ENCODE results near the gene PTPRD. TPM values are rescaled to one million over a fixed set of nuclear protein-coding genes. Genes with fewer than 3 reads are reported as not detected.

PTPRD gene
- total RNA-seq, 2 experiments from 2014 or later = not detected

DNA sequence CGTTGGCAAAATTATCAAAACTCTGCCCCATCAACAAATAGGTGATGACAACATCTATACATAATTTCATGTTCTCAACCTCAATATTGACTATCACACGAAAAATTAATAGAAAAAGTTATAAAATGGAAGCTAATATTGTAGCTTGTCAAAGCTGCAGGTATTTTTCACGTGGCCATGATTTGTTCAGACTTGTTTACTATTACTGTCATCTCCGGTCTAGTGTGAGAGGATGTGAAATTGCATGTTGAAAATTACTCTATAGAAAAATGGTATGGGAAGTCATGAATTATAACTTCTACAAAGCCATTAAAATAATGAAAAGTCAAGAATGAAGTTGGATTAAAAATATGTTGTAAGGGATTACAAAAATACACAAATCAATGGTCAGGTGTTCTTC is 385.8 kb downstream of the PTPRD start:
- ChIA-PET POLR2A (no interaction called here), CTCF (no interaction called here)
- Mint-ChIP-seq H3K27me3 (ENCODE audit: low read depth) (no peaks in the 10 kb centered on the region), H3K4me1 (ENCODE audit: low read depth) (no peaks in the 10 kb centered on the region), H3K9me3 (ENCODE audit: insufficient read depth) (peaks cover 7% of the 10 kb centered on the region), H3K36me3 (ENCODE audit: low read depth) (no peaks in the 10 kb centered on the region), H3K4me3 (no peak overlapping the region), H3K27ac (no peak overlapping the region)
- DNase-seq (no peak), ATAC-seq (no peak)

DNA sequence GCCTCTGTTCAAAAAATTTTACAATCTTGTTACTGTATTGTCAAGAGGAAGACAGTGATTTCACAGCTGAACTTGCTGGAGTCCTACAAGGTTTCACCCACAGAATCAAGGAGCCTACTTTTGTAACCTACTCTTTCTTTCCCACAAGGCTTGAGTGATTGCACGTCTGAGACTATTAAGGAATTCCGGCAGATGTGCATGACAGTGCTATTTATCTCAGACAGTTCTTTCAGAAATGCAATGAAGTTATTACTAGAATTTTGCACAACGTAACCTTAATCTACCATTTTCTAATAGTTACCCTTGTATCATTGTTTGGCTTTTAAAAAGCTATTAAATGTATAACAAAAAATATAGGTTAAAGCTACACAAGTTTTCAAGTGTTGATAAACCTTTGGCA is 400.1 kb downstream of the PTPRD start:
- no peak overlapping the region for H3K27ac Mint-ChIP-seq
- H3K4me1 Mint-ChIP-seq (ENCODE audit: low read depth) = no peaks in the 10 kb centered on the region
- H3K36me3 Mint-ChIP-seq (ENCODE audit: low read depth) = no peaks in the 10 kb centered on the region
- no peak for DNase-seq
- H3K27me3 Mint-ChIP-seq (ENCODE audit: low read depth) = no peaks in the 10 kb centered on the region
- CTCF ChIA-PET = no interaction called here
- H3K4me3 Mint-ChIP-seq = no peak overlapping the region
- ATAC-seq = no peak
- POLR2A ChIA-PET = no interaction called here
- H3K9me3 Mint-ChIP-seq (ENCODE audit: insufficient read depth) = no peaks in the 10 kb centered on the region

DNA sequence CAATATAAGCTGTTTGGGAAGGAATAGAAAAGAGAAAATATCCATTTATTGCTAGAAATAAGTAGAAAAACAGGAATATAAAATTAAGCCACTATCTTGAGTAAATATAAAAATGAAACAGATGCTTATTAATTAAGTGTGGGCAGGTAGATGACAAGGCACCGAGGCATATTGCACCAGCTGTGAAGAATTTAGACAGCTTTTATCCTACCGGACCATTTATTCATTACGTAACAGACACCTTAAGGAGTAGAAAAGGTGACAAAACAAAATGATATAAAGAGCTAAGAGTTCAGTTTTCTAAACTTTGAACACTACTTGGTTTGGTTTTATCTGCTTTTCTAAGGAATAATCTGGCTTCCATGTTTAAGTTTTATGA is 404.1 kb downstream of the PTPRD start:
- DNase-seq (no peak), ATAC-seq (no peak)
- no peaks in the 10 kb centered on the region for H3K9me3 Mint-ChIP-seq (ENCODE audit: insufficient read depth)
- no peak overlapping the region for H3K4me3 Mint-ChIP-seq
- H3K4me1 Mint-ChIP-seq (ENCODE audit: low read depth) = no peaks in the 10 kb centered on the region
- H3K27ac Mint-ChIP-seq = no peak overlapping the region
- H3K27me3 Mint-ChIP-seq (ENCODE audit: low read depth) = no peaks in the 10 kb centered on the region
- CTCF ChIA-PET = no interaction called here
- no peaks in the 10 kb centered on the region for H3K36me3 Mint-ChIP-seq (ENCODE audit: low read depth)
- POLR2A ChIA-PET = no interaction called here

DNA sequence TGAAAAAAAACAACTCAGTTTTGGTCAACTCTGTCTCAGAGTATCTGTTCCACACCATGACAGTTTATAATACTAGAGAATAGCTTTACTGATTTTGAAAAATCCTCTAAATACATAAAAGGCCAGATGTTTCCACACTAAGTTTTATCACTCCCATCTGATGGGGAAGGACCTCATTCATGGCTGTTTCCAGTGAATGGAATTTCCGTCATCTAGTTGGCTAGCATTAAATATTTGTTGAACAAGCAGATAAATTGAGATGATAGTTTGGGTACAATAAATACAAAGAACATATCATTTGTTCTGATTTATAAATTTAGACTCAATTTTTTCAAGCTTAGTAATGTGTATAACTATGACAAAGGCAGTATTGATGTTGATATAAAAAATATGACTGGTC is 408.5 kb downstream of the PTPRD start:
- DNase-seq (no peak), ATAC-seq (no peak)
- no peak overlapping the region for H3K4me3 Mint-ChIP-seq
- no peaks in the 10 kb centered on the region for H3K4me1 Mint-ChIP-seq (ENCODE audit: low read depth)
- H3K9me3 Mint-ChIP-seq (ENCODE audit: insufficient read depth) = no peaks in the 10 kb centered on the region
- no peak overlapping the region for H3K27ac Mint-ChIP-seq
- ChIA-PET CTCF (no interaction called here), POLR2A (no interaction called here)
- H3K36me3 Mint-ChIP-seq (ENCODE audit: low read depth) = no peaks in the 10 kb centered on the region
- no peaks in the 10 kb centered on the region for H3K27me3 Mint-ChIP-seq (ENCODE audit: low read depth)

DNA sequence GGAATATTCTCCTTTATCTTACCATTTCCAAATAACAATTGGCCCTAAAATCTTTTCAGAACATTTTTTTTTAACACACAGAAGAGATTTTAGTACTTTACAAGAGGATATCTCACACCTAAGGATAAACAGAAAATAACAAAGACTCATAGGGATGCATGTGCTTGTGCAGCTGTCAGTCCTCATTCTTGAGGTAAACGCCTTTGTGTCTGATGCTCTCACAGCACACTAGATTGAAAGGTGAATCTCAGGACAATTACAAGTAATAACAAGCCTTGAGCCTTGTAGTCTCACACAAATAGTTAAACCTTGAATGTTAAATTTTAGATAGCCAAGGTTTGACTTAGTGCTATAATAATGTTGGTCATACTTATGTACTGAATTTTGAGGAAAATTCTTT is 439.2 kb downstream of the PTPRD start:
- POLR2A ChIA-PET = no interaction called here
- Mint-ChIP-seq H3K4me3 (no peak overlapping the region), H3K27me3 (ENCODE audit: low read depth) (no peaks in the 10 kb centered on the region), H3K4me1 (ENCODE audit: low read depth) (no peaks in the 10 kb centered on the region), H3K9me3 (ENCODE audit: insufficient read depth) (no peaks in the 10 kb centered on the region), H3K36me3 (ENCODE audit: low read depth) (no peaks in the 10 kb centered on the region), H3K27ac (no peak overlapping the region)
- ATAC-seq = no peak
- CTCF ChIA-PET = no interaction called here
- DNase-seq = no peak

DNA sequence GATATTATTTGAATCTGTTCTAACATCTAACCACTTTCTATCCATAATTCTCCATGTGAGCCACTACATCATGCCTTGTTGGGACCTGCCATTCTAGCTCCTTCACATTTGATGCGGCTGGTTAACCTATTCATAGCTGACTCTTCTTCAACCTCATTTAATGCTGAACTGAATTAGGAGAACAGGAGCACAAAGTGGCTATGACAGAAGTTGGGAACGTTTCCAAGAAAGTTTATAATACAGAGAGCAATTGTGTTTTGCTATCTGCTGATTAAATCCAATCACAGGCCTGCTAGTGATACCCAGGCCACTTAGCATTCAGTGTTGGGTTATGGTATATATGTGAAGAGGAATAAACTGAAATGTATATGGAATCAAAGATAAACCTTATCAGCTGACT is 440.3 kb downstream of the PTPRD start:
- Mint-ChIP-seq H3K27ac (no peak overlapping the region), H3K9me3 (ENCODE audit: insufficient read depth) (no peaks in the 10 kb centered on the region), H3K4me3 (no peak overlapping the region), H3K36me3 (ENCODE audit: low read depth) (no peaks in the 10 kb centered on the region), H3K27me3 (ENCODE audit: low read depth) (no peaks in the 10 kb centered on the region), H3K4me1 (ENCODE audit: low read depth) (no peaks in the 10 kb centered on the region)
- DNase-seq (no peak), ATAC-seq (no peak)
- ChIA-PET POLR2A (no interaction called here), CTCF (no interaction called here)

DNA sequence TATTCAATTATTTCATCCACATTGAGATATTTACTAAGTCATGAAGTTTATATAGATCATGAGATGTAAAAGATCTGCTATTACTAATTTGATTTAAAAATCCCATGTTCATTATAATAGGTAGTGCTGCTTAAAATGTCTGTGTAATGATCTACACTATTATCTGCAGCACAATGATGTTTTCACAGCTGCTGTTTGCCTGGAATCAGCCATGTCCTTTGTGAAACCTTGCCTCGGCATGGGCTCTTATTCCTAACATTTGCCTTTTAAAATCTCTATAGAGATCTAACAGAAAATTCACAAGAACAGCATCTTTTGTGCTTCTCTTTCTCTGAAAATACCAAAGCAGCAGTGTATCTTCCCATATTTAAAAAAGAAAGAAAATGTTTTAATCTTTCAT is 444.6 kb downstream of the PTPRD start:
- Mint-ChIP-seq H3K9me3 (ENCODE audit: insufficient read depth) (no peaks in the 10 kb centered on the region), H3K36me3 (ENCODE audit: low read depth) (no peaks in the 10 kb centered on the region), H3K4me3 (no peak overlapping the region), H3K4me1 (ENCODE audit: low read depth) (no peaks in the 10 kb centered on the region), H3K27me3 (ENCODE audit: low read depth) (no peaks in the 10 kb centered on the region), H3K27ac (no peak overlapping the region)
- POLR2A ChIA-PET = no interaction called here
- ATAC-seq (no peak), DNase-seq (no peak)
- CTCF ChIA-PET = no interaction called here

DNA sequence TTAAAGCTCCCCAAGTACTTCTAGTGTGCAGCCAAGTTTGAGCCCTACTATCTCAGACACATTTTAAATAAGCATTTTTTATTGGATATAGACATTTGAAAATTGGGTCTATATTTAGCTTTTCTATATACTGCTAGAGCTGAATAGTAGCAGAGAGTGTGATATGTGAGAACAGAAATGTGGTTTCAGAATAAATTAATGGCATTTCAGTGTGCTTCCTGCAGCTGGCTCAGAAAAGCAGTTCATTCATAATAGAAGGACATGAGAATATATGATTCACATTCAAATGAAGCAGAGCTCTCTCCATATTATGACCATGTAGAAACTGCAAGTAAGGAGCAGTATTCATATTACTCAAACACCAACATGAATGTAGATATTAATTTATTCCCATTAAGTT is 464.0 kb downstream of the PTPRD start:
- no peak overlapping the region for H3K27ac Mint-ChIP-seq
- ATAC-seq (no peak), DNase-seq (no peak)
- H3K9me3 Mint-ChIP-seq (ENCODE audit: insufficient read depth) = peaks cover 3% of the 10 kb centered on the region
- H3K36me3 Mint-ChIP-seq (ENCODE audit: low read depth) = no peaks in the 10 kb centered on the region
- CTCF ChIA-PET = no interaction called here
- POLR2A ChIA-PET = no interaction called here
- H3K4me1 Mint-ChIP-seq (ENCODE audit: low read depth) = no peaks in the 10 kb centered on the region
- no peaks in the 10 kb centered on the region for H3K27me3 Mint-ChIP-seq (ENCODE audit: low read depth)
- H3K4me3 Mint-ChIP-seq = no peak overlapping the region

DNA sequence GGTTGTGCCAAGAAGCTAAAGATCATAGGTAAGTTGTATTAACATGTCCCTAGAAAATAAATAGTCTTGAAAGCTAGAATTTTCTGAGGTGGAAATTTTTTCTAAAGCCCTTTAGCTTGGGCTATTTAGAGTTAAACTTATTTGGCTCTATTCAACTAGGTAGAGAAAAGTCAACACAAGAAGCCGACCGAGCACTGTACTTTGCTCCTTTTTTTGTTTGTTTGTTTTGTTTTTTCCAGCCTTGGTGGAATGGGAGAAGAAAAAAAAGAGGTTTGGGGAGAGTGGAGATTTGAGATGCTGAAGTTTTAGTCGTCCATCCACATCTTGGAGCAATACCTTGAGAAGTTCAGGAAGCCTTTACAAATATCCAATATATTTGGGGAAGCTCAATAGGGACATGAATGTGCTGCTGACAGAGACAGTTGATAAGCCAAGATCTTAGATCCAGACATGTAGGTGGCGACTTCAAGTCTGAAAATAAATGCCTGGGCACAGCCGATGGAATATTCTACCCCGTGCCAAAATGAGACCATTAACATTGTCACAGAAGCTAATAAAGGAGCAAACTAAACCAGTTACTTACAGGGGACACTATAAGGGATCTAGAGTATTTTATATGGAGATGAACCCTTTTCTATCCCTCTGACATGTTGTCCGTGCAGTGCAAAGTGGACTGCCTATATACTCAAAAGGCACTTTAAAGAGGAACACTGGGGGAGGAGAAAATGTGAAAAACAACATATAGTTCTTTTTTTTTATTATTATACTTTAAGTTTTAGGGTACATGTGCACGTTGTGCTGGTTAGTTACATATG is 466.1 kb downstream of the PTPRD start:
- no peaks in the 10 kb centered on the region for H3K36me3 Mint-ChIP-seq (ENCODE audit: low read depth)
- H3K4me3 Mint-ChIP-seq = no peak overlapping the region
- H3K27me3 Mint-ChIP-seq (ENCODE audit: low read depth) = no peaks in the 10 kb centered on the region
- ATAC-seq (no peak), DNase-seq (no peak)
- H3K9me3 Mint-ChIP-seq (ENCODE audit: insufficient read depth) = peaks cover 2% of the 10 kb centered on the region
- CTCF ChIA-PET = no interaction called here
- no peaks in the 10 kb centered on the region for H3K4me1 Mint-ChIP-seq (ENCODE audit: low read depth)
- H3K27ac Mint-ChIP-seq = no peak overlapping the region
- POLR2A ChIA-PET = no interaction called here

DNA sequence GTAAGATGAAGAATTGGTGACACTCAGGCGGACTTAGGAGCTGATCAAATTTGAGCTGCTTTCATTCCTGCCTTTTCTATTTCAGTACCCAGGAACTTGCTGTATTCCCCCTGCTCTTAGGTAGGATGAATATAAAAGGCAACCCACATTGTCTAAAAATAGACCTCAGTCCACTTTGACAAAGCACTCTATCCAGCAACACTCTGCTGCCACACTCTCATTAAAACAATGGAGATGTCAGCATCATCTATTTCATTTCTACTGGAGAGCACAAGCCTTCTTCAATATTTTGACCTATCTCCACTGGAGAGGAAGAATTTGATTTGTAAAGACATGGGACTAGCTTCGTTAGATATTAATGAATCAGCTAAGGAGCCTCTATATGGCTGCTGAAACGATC is 468.4 kb downstream of the PTPRD start:
- DNase-seq (no peak), ATAC-seq (no peak)
- Mint-ChIP-seq H3K27ac (no peak overlapping the region), H3K4me1 (ENCODE audit: low read depth) (no peaks in the 10 kb centered on the region), H3K36me3 (ENCODE audit: low read depth) (no peaks in the 10 kb centered on the region), H3K4me3 (no peak overlapping the region), H3K9me3 (ENCODE audit: insufficient read depth) (peaks cover 8% of the 10 kb centered on the region), H3K27me3 (ENCODE audit: low read depth) (no peaks in the 10 kb centered on the region)
- ChIA-PET CTCF (no interaction called here), POLR2A (no interaction called here)

DNA sequence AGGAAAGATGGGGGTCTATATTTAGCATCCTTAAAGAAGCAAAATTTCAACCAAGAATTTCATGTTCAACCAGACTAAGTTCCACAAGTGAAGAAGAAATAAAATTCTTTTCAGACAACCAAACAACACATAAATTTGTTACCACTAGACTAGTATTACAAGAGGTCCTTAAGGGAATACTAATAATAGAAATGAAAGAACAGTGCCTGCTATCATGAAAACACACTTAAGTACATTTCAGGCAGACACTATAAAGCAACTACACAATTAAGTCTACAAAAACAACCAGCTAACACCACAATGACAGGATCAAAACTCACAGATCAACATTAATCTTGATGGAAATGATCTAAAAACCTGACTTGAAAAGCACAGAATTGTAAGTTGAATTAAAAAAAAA is 477.2 kb downstream of the PTPRD start:
- H3K4me1 Mint-ChIP-seq (ENCODE audit: low read depth) = no peaks in the 10 kb centered on the region
- CTCF ChIA-PET = no interaction called here
- POLR2A ChIA-PET = no interaction called here
- no peak for ATAC-seq
- H3K27me3 Mint-ChIP-seq (ENCODE audit: low read depth) = no peaks in the 10 kb centered on the region
- H3K27ac Mint-ChIP-seq = no peak overlapping the region
- no peaks in the 10 kb centered on the region for H3K36me3 Mint-ChIP-seq (ENCODE audit: low read depth)
- no peak for DNase-seq
- H3K4me3 Mint-ChIP-seq = no peak overlapping the region
- H3K9me3 Mint-ChIP-seq (ENCODE audit: insufficient read depth) = peaks cover 21% of the 10 kb centered on the region

DNA sequence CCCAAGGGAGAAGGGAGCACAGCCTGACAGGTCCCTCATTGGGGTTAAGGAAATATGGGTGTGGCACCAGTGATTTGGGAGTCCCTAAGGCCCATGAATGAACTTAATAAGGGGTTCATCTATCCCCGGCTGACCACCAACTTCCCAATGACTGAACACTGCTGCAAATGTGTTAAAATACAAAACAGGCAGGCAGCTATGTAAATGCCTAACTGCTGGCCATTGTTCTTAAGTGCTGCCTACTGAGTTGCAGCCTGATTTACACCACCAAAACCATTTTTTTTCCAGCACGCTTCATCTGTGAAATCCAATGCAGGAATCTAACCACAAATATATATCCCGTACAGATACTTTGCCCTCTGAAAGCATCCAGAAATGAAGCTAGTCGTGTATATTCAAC is 478.5 kb downstream of the PTPRD start:
- ChIA-PET CTCF (no interaction called here), POLR2A (no interaction called here)
- DNase-seq (no peak), ATAC-seq (no peak)
- no peaks in the 10 kb centered on the region for H3K4me1 Mint-ChIP-seq (ENCODE audit: low read depth)
- H3K27ac Mint-ChIP-seq = no peak overlapping the region
- H3K27me3 Mint-ChIP-seq (ENCODE audit: low read depth) = no peaks in the 10 kb centered on the region
- peaks cover 12% of the 10 kb centered on the region for H3K9me3 Mint-ChIP-seq (ENCODE audit: insufficient read depth)
- no peaks in the 10 kb centered on the region for H3K36me3 Mint-ChIP-seq (ENCODE audit: low read depth)
- no peak overlapping the region for H3K4me3 Mint-ChIP-seq

DNA sequence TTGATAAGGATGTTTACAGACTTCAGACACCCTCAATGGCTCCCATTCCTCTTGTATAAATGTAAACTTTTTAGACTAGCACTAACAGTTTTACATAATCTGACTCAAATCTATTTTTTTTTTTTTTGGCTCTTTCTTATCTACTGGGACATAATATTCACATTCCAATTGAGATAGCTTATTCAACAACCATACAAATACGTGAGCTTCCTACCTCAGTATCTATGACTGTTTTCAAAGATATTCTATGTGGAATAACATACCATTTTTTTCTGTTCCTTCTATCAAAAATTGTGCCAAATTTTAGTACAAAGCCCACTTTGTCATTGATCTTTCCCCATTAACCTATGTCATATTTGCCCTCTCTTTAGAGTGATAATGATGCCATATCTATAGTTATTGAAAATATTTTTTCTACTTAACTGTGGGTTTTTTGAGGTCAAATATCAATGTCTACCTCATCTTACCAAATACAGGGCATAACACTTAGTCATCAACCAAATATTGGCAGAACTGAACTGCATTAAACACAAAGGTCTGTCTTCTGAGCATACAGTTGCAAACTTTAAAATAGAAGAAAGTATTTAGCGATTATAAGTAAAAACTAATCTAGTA is 482.6 kb downstream of the PTPRD start:
- no peaks in the 10 kb centered on the region for H3K4me1 Mint-ChIP-seq (ENCODE audit: low read depth)
- DNase-seq (no peak), ATAC-seq (no peak)
- H3K27ac Mint-ChIP-seq = no peak overlapping the region
- POLR2A ChIA-PET = no interaction called here
- H3K4me3 Mint-ChIP-seq = no peak overlapping the region
- CTCF ChIA-PET = no interaction called here
- H3K9me3 Mint-ChIP-seq (ENCODE audit: insufficient read depth) = no peaks in the 10 kb centered on the region
- no peaks in the 10 kb centered on the region for H3K27me3 Mint-ChIP-seq (ENCODE audit: low read depth)
- no peaks in the 10 kb centered on the region for H3K36me3 Mint-ChIP-seq (ENCODE audit: low read depth)

Measured in activated CD8-positive, alpha-beta T cell treated with anti-CD3 and anti-CD28 coated beads, Interleukin-2, amount 10 ng/mL, durations not matched to agents 7 days and 5 days (primary cell).